GM19240 (cell line): ENCODE results near the gene ATP1A3.
"Not testable (repeated sequence)": the region's sequence is repeated elsewhere in the genome, so short reads cannot be mapped to it uniquely, and the experiment has no call there.

Source experiments
- DNase-seq: peaks from one replicate; pipeline ENCODE4 v3.0.0; 2011; ENCODE audit warnings: low spot score; ENCODE audit not compliant: insufficient read length

ATP1A3 gene

GRCh38 chr19:41993612-41994483 lies at the start of gene ATP1A3:
TSS of gene ATP1A3 (minus strand) at chr19:41994230. CDS start at chr19:41994076, 154 bp downstream.
- peak; percentile 85 for DNase-seq

- no peak for DNase-seq
Observed at GRCh38 chr19:42042455-42043170, 48.6 kb upstream of the ATP1A3 start.

GRCh38 chr19:42040491-42040890 lies 46.5 kb upstream of the ATP1A3 start:
- DNase-seq: not testable (repeated sequence)

GRCh38 chr19:42040031-42040430 lies 46.0 kb upstream of the ATP1A3 start:
- DNase-seq: no peak

GRCh38 chr19:42038666-42039065 lies 44.6 kb upstream of the ATP1A3 start:
- no peak for DNase-seq

- DNase-seq: no peak
Observed at GRCh38 chr19:42037649-42038048, 43.6 kb upstream of the ATP1A3 start.

GRCh38 chr19:42034640-42035391 lies 40.8 kb upstream of the ATP1A3 start:
- DNase-seq: peak; percentile 80

- DNase-seq: no peak
Observed at GRCh38 chr19:42033413-42033812, 39.4 kb upstream of the ATP1A3 start.

GRCh38 chr19:42032431-42032830 lies 38.4 kb upstream of the ATP1A3 start:
- DNase-seq: no peak

GRCh38 chr19:42030645-42031440 lies 36.8 kb upstream of the ATP1A3 start:
- no peak for DNase-seq

GRCh38 chr19:42028304-42029216 lies 34.5 kb upstream of the ATP1A3 start:
- no peak for DNase-seq

GRCh38 chr19:42024622-42025111 lies 30.6 kb upstream of the ATP1A3 start:
- DNase-seq: no peak

- DNase-seq: no peak
Observed at GRCh38 chr19:42023943-42024260, 29.9 kb upstream of the ATP1A3 start.

- no peak for DNase-seq
Observed at GRCh38 chr19:42023121-42023942, 29.3 kb upstream of the ATP1A3 start.

GRCh38 chr19:42022616-42023015 lies 28.6 kb upstream of the ATP1A3 start:
- no peak for DNase-seq

- no peak for DNase-seq
Observed at GRCh38 chr19:42021185-42021584, 27.2 kb upstream of the ATP1A3 start.

GRCh38 chr19:42018503-42019193 lies 24.6 kb upstream of the ATP1A3 start:
- DNase-seq: no peak

GRCh38 chr19:42017040-42017439 lies 23.0 kb upstream of the ATP1A3 start:
- no peak for DNase-seq
